Gastrocnemius medialis (tissue), 4 donors: ENCODE results near the gene TRIM8. TPM values are rescaled to one million over a fixed set of nuclear protein-coding genes. Genes with fewer than 3 reads are reported as not detected.

Experiments
- ATAC-seq, 2 donors: fragments of 150-250 bp; one replicate each; pipeline ENCODE4 v1.9.1; 2016
- DNase-seq, 2 donors: peaks; one replicate each; pipeline ENCODE4 v3.0.0-alpha.2; 2019
- H3K27ac ChIP-seq, 4 donors: fragments of 200-600 bp; sonication (generic); 1 replicate in 1 of 4; 2 replicates in 3 of 4; pipeline ENCODE4 v1.5.1; 2016 to 2018; ENCODE audit warnings: mild to moderate bottlenecking in 2 of 4, moderate library complexity in 1 of 4
- H3K27me3 ChIP-seq, 3 donors: fragments of 200-600 bp; sonication (generic) in 2 of 3; 1 replicate in 1 of 3; 2 replicates in 2 of 3; pipeline versions ENCODE4 v1.5.1 to v1.6.0; 2016 to 2019; ENCODE audit warnings: mild to moderate bottlenecking in 1 of 3, moderate library complexity in 1 of 3
- H3K36me3 ChIP-seq, 2 donors: fragments of 200-600 bp; sonication (generic) in 1 of 2; one replicate each; pipeline ENCODE4 v1.5.1; 2017 to 2018
- H3K4me1 ChIP-seq, 2 donors: fragments of 200-600 bp; sonication (generic) in 1 of 2; one replicate each; pipeline ENCODE4 v1.5.1; 2016 to 2017; ENCODE audit warnings: mild to moderate bottlenecking in 2 of 2
- H3K4me3 ChIP-seq, 4 donors: fragments of 200-600 bp; sonication (generic) in 3 of 4; 1 replicate in 1 of 4; 2 replicates in 3 of 4; pipeline ENCODE4 v1.5.1; 2016 to 2019; ENCODE audit warnings: mild to moderate bottlenecking in 2 of 4
- H3K9me3 ChIP-seq, 3 donors: fragments of 200-600 bp; sonication (generic) in 2 of 3; 1 replicate in 1 of 3; 2 replicates in 2 of 3; pipeline ENCODE4 v1.5.1; 2016 to 2019
- POLR2A ChIP-seq, 2 donors: fragments of 450-650 bp; IDR thresholded peaks; one replicate each; pipeline ENCODE4 v1.6.1; 2017; ENCODE audit warnings: antibody characterized with exemption in 2 of 2, mild to moderate bottlenecking in 2 of 2, moderate library complexity in 2 of 2
- in situ Hi-C, 4 donors: fragments of 200-750 bp; cut with MboI; loops; one replicate each; pipeline versions ENCODE4 v1.15.0 to v1.8.0; 2017; ENCODE audit warnings: low sequenced_read_pairs in 4 of 4
- intact Hi-C: fragments of 100-400 bp; cut with DNase I; formaldehyde crosslinking; loops from one replicate; pipeline ENCODE4 v1.15.1; 2023; ENCODE audit warnings: low total_unique reads
- total RNA-seq, 4 donors: library from RNA; depleted of rRNA; stranded (reverse); fragments of >200 nt; gene quantifications; one replicate each; pipeline versions ENCODE4 v1.1.0 to v1.2.3, GENCODE V29; 2016
- TF ChIP-seq, protein P1 (sequence below), 5 experiments: fragments of 450-650 bp in 3 of 5; fragments of 200-600 bp in 2 of 5; sonication (generic) in 2 of 5; IDR thresholded peaks in 4 of 5; conservative IDR thresholded peaks in 1 of 5; 1 replicate in 4 of 5; 2 replicates in 1 of 5; pipeline ENCODE4 v1.5.1; 2016 to 2019; ENCODE audit warnings: antibody characterized with exemption in 5 of 5, mild to moderate bottlenecking in 3 of 5, moderate library complexity in 3 of 5

Gene TRIM8
- total RNA-seq, 4 donors from 2014 or later: 113 to 222 (median 138) TPM

DNA sequence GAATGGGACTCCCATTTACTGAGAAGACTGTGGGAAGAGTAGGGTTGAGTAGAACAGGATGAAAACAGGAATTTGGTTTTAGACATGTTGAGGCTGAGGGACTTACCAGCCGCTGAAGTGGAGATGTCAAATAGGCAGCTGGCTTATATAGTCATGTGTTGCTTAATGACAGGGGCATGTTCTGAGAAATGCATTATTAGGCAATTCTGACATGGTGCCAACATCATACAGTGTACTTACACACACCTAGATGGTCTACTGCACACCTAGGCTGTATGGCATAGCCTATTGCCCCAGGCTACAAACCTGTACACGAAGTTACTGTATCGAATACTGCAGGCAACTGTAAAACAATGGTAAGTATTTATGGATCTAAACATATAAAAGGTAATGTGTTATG, 52.5 kb downstream of the TRIM8 start:
- TF ChIP-seq, protein P1, sequence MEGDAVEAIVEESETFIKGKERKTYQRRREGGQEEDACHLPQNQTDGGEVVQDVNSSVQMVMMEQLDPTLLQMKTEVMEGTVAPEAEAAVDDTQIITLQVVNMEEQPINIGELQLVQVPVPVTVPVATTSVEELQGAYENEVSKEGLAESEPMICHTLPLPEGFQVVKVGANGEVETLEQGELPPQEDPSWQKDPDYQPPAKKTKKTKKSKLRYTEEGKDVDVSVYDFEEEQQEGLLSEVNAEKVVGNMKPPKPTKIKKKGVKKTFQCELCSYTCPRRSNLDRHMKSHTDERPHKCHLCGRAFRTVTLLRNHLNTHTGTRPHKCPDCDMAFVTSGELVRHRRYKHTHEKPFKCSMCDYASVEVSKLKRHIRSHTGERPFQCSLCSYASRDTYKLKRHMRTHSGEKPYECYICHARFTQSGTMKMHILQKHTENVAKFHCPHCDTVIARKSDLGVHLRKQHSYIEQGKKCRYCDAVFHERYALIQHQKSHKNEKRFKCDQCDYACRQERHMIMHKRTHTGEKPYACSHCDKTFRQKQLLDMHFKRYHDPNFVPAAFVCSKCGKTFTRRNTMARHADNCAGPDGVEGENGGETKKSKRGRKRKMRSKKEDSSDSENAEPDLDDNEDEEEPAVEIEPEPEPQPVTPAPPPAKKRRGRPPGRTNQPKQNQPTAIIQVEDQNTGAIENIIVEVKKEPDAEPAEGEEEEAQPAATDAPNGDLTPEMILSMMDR (IDR thresholded peaks at IDR 0.05 in 4 of 5, conservative IDR thresholded peaks at IDR 0.05 in 1 of 5): no peak
- no peak for TF ChIP-seq POLR2A (IDR thresholded peaks at IDR 0.05)
- no peaks in the 10 kb centered on the region for H3K4me1 ChIP-seq
- H3K27me3 ChIP-seq: no peaks in the 10 kb centered on the region
- no peak overlapping the region for H3K4me3 ChIP-seq
- ATAC-seq (no peak), DNase-seq (no peak)
- peaks cover 0 to 5% of the 10 kb centered on the region in 2 donors for H3K36me3 ChIP-seq
- no peak overlapping the region for H3K27ac ChIP-seq
- intact Hi-C loops: no loop called here
- no peaks in the 10 kb centered on the region for H3K9me3 ChIP-seq
- in situ Hi-C loops: no loop called here

GRCh38 chr10:102698894-102699293, 54.6 kb downstream of the TRIM8 start:
- intact Hi-C loops: no loop called here

GRCh38 chr10:102701272-102701671, 57.0 kb downstream of the TRIM8 start:
- Histone ChIP-seq H3K27ac (no peak overlapping the region), H3K27me3 (no peaks in the 10 kb centered on the region), H3K4me3 (no peak overlapping the region), H3K4me1 (no peaks in the 10 kb centered on the region), H3K9me3 (no peaks in the 10 kb centered on the region), H3K36me3 (peaks cover 0 to 5% of the 10 kb centered on the region in 2 donors)
- TF ChIP-seq POLR2A (IDR thresholded peaks at IDR 0.05): no peak
- TF ChIP-seq, protein P1 (IDR thresholded peaks at IDR 0.05 in 4 of 5, conservative IDR thresholded peaks at IDR 0.05 in 1 of 5): no peak
- ATAC-seq (no peak), DNase-seq (no peak)
- intact Hi-C loops (no loop called here), in situ Hi-C loops (no loop called here)

More at GRCh38 chr10:102698894-102699293, 54.6 kb downstream of the TRIM8 start:
- DNase-seq: no peak
- Histone ChIP-seq H3K27me3 (no peaks in the 10 kb centered on the region), H3K4me1 (no peaks in the 10 kb centered on the region), H3K4me3 (no peak overlapping the region), H3K27ac (no peak overlapping the region), H3K36me3 (peaks cover 0 to 5% of the 10 kb centered on the region in 2 donors), H3K9me3 (no peaks in the 10 kb centered on the region)
- in situ Hi-C loops: no loop called here
- no peak for TF ChIP-seq POLR2A (IDR thresholded peaks at IDR 0.05)
- TF ChIP-seq, protein P1 (IDR thresholded peaks at IDR 0.05 in 4 of 5, conservative IDR thresholded peaks at IDR 0.05 in 1 of 5): no peak
- ATAC-seq: no peak

GRCh38 chr10:102701796-102702195, 57.5 kb downstream of the TRIM8 start:
- ATAC-seq (no peak), DNase-seq (no peak)
- no peaks in the 10 kb centered on the region for H3K4me1 ChIP-seq
- in situ Hi-C loops (no loop called here), intact Hi-C loops (no loop called here)
- H3K27me3 ChIP-seq: no peaks in the 10 kb centered on the region
- H3K4me3 ChIP-seq: no peak overlapping the region
- H3K27ac ChIP-seq: no peak overlapping the region
- TF ChIP-seq POLR2A (IDR thresholded peaks at IDR 0.05): no peak
- TF ChIP-seq, protein P1 (IDR thresholded peaks at IDR 0.05 in 4 of 5, conservative IDR thresholded peaks at IDR 0.05 in 1 of 5): no peak
- H3K9me3 ChIP-seq: no peaks in the 10 kb centered on the region
- H3K36me3 ChIP-seq: peaks cover 0 to 5% of the 10 kb centered on the region in 2 donors

GRCh38 chr10:102702742-102703141, 58.5 kb downstream of the TRIM8 start:
- H3K27ac ChIP-seq: no peak overlapping the region
- H3K27me3 ChIP-seq: no peaks in the 10 kb centered on the region
- ATAC-seq: no peak
- H3K4me3 ChIP-seq: no peak overlapping the region
- H3K36me3 ChIP-seq: peaks cover 0 to 5% of the 10 kb centered on the region in 2 donors
- intact Hi-C loops (no loop called here), in situ Hi-C loops (no loop called here)
- TF ChIP-seq, protein P1 (IDR thresholded peaks at IDR 0.05 in 4 of 5, conservative IDR thresholded peaks at IDR 0.05 in 1 of 5): no peak
- no peak for TF ChIP-seq POLR2A (IDR thresholded peaks at IDR 0.05)
- H3K4me1 ChIP-seq: no peaks in the 10 kb centered on the region
- no peaks in the 10 kb centered on the region for H3K9me3 ChIP-seq
- no peak for DNase-seq
